ENCODE results near the gene CLIC5.
"Not testable (repeated sequence)": the region's sequence is repeated elsewhere in the genome, so short reads cannot be mapped to it uniquely, and the experiment has no call there.

Gene CLIC5

DNA sequence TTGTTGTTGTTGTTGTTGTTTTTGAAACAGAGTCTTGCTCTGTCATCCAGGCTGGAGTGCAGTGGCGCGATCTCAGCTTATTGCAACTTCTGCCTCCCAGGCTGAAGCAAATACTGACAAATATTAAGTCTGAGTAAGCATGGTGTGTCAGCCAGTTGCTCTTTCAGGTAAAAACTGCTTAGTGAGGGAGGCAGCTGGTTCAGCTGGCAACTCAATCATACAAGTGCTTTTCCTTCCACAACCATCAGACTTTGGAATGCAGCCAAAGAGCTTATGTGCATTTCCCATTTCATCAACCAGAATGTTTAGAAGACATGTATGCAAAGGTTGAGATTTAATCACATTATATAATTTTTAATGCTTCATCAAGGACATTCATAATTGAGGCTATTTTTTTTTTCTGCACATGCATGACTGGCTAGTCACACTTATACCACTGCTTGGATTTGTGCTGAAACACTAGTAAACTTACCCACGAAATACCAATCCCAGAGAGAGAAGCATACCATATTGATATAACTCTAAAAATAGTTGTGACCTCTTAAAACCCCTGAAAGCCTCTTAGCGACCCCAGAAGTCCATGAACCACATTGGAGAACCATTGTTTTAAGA is 56.0 kb downstream of the CLIC5 start:
- DNase-seq: peak; percentile 9

DNA sequence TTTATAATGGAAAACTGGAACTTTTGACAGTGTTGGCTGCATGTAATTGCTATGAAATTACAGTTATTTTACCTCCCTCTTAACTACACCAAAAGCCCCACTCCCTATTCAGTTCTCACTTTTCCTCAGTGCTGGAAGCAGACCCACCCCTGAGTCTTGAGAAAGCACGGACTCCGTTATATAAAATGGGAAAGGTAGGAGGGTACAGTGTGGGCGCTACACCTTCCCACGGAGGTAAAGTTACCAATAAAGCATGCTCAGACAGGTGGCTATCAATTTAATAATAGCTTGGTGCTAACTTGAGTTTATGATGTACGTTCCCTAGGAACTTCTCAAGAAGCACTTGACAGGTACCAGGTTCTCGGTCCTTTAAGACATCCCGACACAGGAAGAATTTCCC is 59.0 kb downstream of the CLIC5 start:
- DNase-seq: no peak

DNA sequence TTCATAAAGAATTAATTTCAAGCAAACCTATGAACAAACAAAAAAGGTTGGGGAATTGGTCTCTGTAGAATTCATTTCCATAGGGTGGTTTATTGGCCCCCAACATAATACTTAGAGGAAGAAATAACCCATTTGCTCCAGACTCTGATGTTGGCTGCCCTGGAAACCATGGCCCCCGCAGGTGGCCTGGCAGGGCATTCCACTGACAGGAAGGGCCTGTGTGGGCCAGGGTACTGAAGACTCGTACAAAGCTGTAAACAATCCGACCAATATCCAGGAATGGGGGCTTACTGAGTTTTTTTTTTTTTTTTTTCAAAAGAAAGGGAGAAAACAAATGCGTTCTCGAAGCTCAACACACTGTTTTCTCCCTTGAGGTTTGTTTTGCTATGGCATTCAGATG is 59.5 kb downstream of the CLIC5 start:
- no peak for DNase-seq

DNA sequence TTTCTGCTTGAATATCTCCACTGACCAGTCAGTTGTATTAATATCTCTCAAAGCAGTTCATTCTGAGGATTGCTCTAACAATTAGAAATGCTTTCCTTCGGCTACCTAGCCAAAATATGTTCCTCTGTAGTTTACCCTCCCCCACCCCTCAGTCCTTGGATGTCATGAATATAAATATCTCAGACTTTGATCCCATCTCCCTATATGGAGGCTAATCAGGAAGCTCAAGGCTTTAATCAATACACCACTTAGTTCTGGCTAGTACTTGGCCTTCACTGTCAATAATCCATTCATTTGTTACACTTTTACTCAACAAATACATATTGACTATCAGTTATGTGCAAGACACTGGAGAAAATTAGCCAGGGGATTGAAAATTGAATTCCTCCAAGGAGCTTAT is 60.1 kb downstream of the CLIC5 start:
- DNase-seq: no peak

DNA sequence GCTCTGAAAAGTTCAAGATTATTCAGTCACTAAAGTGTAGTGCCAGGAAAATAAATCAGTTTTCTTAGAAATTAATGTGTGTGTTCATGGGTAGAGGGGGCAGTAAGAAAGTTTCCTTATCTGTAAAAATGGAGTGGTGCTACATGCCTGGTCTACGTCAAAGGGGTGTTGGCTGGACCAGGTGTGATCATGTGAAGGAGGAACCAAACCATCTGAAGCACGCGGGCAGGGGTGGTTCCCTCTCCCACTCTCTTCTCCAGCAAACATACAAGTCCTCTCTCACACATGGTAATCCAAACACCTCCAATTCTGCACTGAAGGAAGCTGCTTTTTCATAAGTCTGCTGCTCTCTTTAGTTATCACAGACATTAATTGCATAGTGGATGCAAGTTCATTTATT is 63.1 kb downstream of the CLIC5 start:
- DNase-seq: no peak

DNA sequence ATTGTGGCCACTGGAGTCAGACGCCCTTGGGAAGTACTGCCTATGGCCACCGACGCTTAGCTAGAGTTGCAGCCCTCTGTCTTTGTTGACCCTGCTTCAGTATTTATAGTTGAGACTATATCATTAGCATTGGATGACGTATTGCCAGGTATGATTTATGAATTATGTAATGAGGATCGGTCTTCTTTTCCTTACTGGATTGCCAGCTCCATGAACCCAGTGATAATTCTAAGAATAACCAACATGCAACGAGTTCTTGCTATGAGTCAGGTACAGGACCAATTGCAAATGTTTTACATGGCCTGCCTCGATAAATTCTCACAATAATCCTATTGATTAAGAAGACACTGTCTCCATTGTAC is 63.5 kb downstream of the CLIC5 start:
- DNase-seq: no peak

DNA sequence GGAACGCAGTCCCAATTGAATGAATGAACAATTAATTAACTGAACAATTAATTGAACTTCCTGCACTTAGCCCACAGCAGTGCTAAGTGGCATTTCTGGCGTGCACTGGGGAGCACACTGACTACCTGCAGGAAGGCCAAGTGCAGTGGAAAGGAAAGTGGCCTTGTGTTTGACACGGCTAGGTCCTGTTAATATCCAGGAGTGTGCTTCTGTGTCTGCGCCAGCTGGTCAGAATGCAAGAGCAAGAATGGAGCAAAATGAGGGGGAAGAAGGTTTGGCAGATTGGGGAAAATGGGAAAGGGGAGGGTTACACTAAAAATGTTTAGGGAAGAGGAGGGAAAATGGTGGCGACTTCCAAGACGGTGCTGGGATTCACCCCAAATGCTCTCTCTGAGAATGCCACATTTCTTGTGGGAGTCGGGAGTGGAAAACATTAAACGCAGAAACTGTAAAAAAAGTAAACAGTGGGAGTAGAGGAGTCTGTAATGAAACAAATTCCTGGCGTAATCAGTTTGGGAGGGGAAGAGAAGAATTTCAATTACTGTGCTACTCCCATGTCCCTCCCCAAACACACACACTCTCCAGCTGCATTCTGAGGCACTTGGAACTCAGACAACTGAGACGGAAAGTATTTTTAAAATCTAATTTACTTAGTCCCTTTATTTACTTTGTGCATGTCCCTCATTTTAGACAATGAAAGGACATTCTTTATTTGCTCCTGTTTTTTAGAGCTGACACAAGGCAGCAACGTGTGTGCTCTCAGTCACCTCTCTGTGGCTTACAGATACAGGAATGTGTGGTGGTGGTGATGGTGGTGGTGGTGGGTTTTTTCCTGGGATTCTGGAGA is 64.1 kb downstream of the CLIC5 start:
- no peak for DNase-seq

DNA sequence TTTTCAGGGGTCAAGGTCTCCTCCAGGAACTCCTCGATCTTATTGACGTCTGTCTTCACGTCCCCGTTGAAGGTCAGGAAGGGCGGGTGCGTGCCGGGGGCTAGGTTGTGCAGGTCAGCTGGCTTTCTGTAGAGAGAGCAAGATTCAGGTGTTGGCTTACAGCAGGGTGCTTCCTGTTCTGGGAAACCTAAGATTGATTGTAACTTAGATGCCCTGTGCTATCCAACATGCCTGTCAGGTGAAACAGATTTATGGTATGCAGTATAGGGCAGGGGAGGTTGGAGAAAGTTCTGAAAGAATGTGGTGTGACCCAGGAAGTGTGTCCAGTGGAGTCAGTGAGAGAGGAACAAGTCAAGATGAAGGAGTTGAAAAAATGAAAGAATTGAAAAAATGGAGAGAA is 66.4 kb downstream of the CLIC5 start:
- DNase-seq: no peak

DNA sequence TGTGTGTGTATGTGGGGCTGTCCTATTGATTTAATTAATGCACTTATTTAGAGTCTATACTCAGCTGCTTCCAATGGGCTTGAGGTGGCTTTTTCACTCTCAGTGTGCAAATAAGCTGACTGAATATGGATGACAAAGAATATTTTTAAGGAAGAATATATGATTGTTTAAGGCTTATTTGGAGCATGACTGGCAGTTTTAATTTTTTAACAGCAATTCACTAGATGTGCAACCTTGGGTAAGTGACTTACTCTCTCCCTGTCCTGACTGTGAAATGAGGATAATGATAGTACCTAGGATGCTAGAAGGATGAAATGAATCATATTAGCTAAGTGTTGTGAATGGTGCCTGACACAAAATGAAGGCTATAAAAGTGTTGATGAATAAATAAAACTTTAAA is 67.9 kb downstream of the CLIC5 start:
- DNase-seq: no peak

DNA sequence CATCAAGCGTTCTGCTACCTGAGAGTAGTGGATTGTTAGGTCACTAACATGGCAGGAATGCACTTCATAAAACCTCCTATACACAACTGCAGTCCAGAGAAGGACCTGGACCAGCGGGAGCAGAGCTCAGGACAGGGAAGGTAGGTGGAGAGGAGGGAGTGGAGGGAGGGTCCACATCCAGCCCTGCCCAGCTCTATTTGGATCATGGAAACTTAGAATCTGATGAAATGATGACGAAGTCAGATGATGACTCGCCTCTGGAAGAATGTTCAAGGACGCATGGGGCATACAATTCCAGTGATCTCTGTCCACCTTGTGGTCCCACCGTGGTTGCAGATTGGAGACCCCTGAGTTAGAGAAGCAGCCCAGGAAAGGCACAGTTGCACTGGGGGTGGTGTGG is 68.8 kb downstream of the CLIC5 start:
- DNase-seq: no peak

DNA sequence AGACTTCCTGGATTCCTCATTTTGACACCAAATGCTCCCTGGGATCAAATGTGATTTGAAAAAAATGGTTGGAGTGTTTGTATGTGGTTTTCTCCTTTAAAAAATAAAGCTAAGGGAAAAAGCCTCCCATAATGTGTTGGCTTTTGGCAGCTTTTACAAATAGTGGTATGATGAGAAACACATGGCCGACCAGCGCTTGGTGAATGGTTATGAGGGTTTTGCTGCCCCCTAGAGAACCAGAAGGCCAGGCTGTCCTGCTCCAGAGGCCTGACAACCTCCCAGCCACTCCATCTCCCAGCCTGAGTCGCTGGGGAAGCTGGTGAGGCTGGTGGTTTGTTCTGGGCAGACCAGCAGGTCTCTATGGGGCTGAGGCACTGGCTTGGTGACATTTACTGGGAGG is 69.3 kb downstream of the CLIC5 start:
- DNase-seq: no peak

DNA sequence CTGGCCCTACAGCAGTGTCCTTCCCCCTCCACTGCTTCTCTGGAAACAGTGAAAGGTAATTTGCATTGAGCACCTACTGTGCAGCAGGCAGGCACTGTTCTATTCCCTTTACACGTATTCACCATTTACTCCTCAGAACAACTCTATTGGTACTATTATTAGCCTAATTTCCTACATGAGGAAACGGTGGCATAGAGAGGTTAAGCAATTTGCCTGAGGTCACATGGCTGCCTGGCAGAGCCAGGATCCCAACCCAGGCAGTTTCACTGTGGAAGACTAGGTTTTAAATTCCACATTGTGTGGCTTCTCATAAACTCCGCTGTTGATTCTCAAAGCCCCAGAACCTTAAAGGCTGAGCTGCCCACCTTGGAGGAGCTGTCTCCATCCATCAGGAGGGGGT is 72.7 kb downstream of the CLIC5 start:
- DNase-seq: no peak

DNA sequence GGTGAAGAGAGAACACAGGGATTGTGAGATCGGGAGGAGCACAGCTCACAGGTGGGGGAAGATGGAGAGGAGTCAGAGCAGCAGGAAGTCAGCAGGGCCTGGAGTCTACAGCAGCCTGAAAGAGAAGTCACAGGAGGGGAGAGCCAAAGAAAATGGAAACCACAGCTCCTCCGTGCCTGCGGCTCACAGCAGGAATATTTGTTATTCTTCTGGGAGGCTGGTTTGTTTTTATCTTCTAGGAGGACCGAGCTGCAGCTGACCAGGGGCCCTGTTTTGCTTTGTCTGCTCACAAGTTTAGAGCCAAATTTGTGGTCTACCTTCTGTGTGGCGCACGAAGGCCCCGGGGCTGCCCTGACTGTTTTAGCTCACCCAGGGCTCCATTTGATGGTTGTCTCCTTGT is 81.8 kb downstream of the CLIC5 start:
- DNase-seq: no peak

DNA sequence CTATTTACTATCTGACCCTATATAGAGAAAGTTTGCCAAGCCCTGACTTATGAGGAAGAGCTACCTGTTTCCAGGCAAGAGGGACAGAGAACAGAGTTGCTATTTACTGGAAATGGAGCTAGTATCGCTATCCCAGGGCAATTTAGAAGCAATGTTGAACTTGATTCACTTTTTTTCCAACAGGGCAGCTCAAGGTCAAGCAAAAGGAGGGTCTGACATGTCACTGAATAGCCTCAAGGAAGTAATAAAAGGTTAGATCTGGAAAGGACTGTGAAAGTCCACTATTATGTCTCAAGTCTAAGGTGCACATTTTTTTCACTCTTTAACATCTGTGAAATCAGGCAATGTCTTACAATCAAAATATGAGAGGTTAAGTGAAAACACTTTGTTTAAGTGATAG is 84.4 kb downstream of the CLIC5 start:
- DNase-seq: no peak

DNA sequence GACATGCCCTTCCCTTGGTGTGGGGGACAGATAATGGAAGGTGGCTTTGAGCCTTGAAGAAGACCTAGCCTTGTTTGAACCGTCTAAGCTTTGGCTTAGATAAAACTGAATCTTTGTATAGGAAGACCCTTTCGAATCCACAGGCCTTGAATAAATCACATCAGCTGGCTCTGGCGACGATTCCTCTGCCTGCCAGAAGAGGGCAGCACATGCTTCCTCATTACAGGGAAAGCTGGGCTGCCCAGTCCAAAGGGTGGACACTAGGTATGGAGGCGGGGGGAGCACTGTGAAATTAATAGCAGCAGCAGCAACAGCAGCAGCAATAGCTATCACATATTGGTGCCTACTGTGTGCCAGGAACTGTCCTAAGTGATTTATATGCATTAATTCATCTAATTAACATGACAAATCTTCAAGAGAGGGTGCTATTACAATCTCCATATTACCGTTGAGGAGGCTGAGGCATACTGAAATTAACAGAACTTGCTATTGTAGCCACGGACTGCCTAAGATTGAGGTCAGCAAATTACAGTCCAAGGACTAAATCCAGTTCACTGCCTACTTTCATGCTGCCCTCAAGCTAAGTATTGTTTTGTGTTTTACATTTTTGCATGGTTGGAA is 85.1 kb downstream of the CLIC5 start:
- DNase-seq: peak; percentile 18

DNA sequence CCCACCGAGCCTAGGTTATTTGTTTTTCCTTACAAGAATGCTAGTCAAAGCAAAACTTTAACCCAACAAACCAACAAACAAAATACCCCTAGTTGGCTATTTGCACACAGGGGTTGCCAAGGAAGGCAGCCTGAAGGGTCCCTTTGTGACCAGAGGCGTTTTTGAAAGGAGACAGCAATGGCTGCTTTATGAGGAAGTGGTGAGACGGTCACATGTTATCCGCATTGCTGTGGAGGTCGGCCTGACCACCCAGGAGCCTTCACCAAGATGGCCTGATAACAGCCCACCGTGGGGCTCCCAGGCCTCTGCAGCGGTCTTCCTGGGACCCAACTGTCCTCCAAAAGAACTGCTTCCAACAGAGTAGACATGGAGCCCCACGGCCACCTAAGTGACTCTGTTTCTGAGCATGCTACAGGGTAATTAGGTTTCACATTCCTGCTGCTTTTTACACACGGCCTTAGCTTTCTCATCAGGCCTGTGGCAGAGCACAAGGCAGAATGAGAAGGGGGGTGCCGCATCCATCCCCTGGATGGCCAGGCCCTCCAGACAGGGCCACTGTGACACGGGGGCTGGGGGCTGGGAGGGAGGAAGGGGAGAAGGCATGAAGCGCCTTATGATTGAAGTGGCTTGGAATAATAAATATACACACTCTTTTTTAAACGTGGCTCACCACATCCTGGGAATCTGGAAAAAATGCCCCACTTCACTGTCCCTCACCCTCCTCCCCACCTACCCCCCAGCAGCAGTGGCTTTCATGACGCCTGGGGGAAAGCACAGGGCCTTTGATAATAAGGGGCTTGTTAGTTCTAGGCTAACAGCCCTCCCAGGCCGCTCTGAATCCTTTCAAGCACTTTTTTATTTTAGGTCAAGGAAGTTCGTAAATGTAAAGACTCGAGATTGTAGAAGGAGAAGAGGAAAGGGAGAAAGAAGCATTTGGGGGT is 86.0 kb downstream of the CLIC5 start:
- no peak for DNase-seq

DNA sequence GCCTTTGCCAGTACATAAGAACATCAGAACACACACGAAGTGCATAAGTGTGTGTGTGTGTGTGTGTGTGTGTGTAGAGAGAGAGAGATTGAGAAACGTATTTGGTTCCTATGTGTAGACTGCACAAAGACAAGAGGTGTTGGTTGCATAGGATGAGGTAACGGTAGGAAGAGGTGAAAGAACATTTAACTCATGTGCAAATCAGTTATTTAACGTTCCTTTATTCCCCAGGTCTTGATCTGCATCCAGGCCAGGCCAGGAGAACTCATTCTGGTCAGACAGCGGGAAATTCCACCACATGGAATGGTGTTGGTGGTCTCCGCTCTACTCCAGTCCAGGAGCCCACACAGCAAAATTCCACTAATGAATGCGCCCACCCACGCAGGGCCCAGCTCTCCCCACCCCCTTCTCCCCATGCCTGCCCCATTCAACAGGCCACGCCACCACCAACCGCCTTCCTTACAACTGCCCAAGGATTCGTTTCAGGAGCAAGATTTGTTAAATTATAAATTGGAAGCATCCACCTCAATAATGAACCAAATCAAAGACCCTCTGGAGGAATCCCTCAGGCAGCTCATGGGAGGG is 86.8 kb downstream of the CLIC5 start:
- DNase-seq: no peak

DNA sequence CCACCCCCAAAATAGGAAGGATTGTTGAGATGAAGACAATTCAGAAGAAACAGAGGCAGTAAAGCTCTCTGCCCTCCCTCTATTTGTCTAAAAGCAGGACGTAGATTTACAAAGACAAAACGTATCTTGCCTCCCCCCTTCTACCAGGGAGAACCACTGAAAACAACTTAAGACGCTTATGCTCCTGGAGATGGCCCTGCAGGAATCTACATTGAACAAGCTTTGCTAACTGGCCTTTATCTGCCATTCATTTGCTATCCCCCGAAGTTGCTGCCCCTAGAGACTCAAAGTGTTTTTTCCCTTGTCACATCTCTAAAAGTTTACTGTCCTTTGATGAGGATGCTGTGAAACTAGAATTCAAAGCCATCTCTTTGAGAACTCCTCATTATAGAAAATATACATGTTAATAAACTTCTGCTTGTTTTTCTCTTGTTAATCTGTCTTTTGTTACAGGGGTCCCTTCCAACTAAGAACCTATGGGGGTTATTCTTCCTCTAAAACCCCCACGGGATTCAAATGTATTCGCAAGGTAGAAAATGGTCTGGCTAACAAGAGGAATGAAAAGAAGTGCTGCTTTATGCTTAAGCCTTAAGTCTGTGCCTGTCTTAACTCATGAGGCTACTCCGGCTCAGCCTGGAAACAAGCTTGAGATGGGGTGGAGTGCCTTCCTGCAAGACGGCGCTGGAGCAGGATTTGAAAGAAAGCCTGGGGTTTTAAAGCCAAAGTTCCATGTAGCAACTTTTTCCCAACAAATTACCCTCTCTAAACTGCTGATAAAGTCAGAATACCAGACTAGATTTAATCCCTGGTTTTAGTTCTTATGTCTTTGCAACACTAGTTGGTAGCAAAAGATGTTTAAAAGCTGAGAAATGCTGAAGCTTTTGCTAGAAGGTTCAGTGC is 88.0 kb downstream of the CLIC5 start:
- DNase-seq: no peak

DNA sequence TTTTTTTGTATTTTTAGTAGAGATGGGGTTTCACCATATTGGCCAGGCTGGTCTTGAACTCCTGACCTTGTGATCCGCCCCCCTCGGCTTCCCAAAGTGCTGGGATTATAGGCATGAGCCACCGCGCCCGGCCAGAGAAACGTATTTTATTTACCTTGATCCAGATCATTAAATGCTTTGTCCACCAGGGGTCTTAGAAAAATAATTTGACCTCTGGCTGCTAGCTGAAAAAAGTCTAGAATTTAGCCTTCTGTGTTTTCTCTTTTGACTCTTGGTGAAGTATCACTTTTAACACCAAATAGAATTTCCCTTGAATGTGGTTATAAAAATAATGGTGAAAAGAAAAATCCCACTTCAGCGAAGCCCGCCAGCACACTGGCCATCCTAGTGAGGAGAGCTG is 89.2 kb downstream of the CLIC5 start:
- DNase-seq: not testable (repeated sequence)

DNA sequence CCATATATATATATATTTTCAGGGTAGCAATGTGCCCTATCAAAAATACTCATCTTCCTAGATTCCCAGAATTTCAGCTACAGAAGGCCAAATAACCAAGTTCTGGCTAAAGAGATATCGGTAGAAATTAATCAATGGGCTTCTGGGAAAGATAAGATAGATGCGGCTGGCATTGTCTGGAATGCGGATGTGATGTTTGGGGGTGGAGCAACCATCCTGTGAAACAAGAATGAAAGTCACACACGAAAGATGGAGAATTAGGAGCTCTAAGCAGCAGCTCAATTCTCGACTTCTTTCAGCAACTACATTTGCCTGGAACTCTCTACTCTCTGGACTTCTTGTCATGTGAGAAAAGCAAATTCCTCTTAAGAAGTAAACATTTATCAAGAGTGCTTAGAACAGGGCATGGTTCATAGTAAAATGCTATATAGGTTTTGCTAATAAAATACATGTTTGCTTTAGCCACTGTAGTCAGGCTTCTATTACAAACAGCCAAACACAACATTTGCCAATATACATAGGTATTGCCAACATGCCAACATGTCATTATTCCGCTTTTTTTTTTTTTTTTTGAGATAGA is 90.8 kb downstream of the CLIC5 start:
- no peak for DNase-seq

DNA sequence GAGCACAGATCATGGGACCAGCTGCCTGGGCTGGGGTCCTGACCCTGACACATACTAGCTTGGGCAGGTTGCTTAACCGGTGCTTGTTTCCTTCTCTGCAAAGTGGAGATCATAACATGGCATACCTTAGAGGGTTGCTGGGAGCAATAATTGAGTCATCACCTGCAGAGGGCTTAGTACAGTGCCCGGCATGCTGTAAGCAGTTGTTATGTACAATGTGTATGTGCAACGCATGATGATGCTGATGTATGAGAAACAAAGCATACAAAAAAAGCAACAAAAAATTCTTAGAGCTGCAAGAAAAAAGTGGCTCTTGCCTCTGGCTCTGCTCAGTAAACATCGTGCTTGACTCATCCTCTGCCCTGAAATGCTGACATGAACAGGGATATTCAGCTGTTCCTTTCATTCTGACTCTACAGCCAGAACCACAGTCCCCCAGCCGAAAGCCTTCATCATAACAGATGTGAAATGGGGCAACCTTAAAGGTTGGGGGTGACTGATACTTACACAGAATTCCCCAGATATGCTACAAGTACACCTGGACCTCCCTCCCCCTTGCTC is 91.7 kb downstream of the CLIC5 start:
- no peak for DNase-seq

All from NCI-H2081 treated with DMSO at 0.1 percent for 48 hours (cell line).